ENCODE measurements around the gene SORBS2.

- no peak for TF ChIP-seq POLR2A (IDR thresholded peaks at IDR 0.05; ENCODE audit: extremely low read depth, insufficient read length)
- TF ChIP-seq CTCF (IDR thresholded peaks at IDR 0.05; ENCODE audit: low read depth, low read length): no peak
- no peak for TF ChIP-seq MYC (IDR thresholded peaks at IDR 0.05; ENCODE audit: low read depth, low read length)
Observed at GRCh38 chr4:185560316-185560715, 251.7 kb downstream of the SORBS2 start.

Measured in NB4 (cell line).